A549 (cell line): ENCODE measurements around the gene NOXO1.
"Not testable (repeated sequence)": the region's sequence is repeated elsewhere in the genome, so short reads cannot be mapped to it uniquely, and the experiment has no call there.

Source experiments
- EP300 ChIP-seq, 2 experiments: fragments of >200 bp; sonication (Bioruptor Twin); formaldehyde crosslinking; IDR thresholded peaks; 2 replicates in 1 of 2; 3 replicates in 1 of 2; pipeline ENCODE4 v1.6.1; 2016 to 2017
- JUNB ChIP-seq: fragments of >200 bp; sonication (Bioruptor Twin); formaldehyde crosslinking; IDR thresholded peaks from 2 replicates; pipeline ENCODE4 v1.6.1; 2016
- MAFK ChIP-seq: fragments of 450-650 bp; IDR thresholded peaks from 2 replicates; pipeline ENCODE4 v1.6.1; 2014; ENCODE audit not compliant: partially characterized antibody
- MAZ ChIP-seq: fragments of 150-350 bp; IDR thresholded peaks from 2 replicates; pipeline ENCODE4 v1.6.1; 2014; ENCODE audit warnings: antibody characterized with exemption, low read depth, low read length, borderline replicate concordance
- MYC ChIP-seq: IDR thresholded peaks from 2 replicates; pipeline ENCODE4 v1.6.1; 2012; ENCODE audit warnings: mild to moderate bottlenecking, inconsistent platforms, low read length, improper control_type of control experiment, borderline replicate concordance
- POLR2A ChIP-seq: IDR thresholded peaks from 2 replicates; pipeline ENCODE4 v1.6.1; 2012; ENCODE audit warnings: mild to moderate bottlenecking, low read length
- RAD21 ChIP-seq, 2 experiments: fragments of >200 bp in 1 of 2; sonication (Bioruptor Twin) in 1 of 2; formaldehyde crosslinking in 1 of 2; IDR thresholded peaks in 1 of 2; conservative IDR thresholded peaks in 1 of 2; 2 replicates in 1 of 2; 3 replicates in 1 of 2; pipeline ENCODE4 v1.6.1; 2012 to 2018; ENCODE audit warnings: inconsistent platforms in 1 of 2
- TF ChIP-seq, protein P1 (sequence below): fragments of >200 bp; sonication (Bioruptor Twin); formaldehyde crosslinking; IDR thresholded peaks from 3 replicates; pipeline ENCODE4 v1.5.1; 2016
- TF ChIP-seq, protein P2 (sequence below): fragments of 450-650 bp; IDR thresholded peaks from 2 replicates; pipeline ENCODE4 v1.6.1; 2014; ENCODE audit warnings: antibody characterized with exemption
- TF ChIP-seq, protein P3 (sequence below): IDR thresholded peaks from 2 replicates; pipeline ENCODE4 v1.6.1; 2012
- TF ChIP-seq, protein P4 (sequence below): IDR thresholded peaks from 2 replicates; pipeline ENCODE4 v1.6.1; 2012; ENCODE audit warnings: low read depth, borderline replicate concordance
- TF ChIP-seq, protein P5 (sequence below): IDR thresholded peaks from 2 replicates; pipeline ENCODE4 v1.6.1; 2012
- TF ChIP-seq, protein P6 (sequence below): fragments of 150-350 bp; IDR thresholded peaks from 2 replicates; pipeline ENCODE4 v1.6.1; 2014; ENCODE audit warnings: low read depth, mild to moderate bottlenecking, low read length
- TF ChIP-seq, protein P7 (sequence below): fragments of 200-600 bp; sonication (generic); IDR thresholded peaks from 2 replicates; pipeline ENCODE4 v1.6.1; 2016; ENCODE audit warnings: antibody characterized with exemption, mild to moderate bottlenecking, moderate library complexity

DNA sequence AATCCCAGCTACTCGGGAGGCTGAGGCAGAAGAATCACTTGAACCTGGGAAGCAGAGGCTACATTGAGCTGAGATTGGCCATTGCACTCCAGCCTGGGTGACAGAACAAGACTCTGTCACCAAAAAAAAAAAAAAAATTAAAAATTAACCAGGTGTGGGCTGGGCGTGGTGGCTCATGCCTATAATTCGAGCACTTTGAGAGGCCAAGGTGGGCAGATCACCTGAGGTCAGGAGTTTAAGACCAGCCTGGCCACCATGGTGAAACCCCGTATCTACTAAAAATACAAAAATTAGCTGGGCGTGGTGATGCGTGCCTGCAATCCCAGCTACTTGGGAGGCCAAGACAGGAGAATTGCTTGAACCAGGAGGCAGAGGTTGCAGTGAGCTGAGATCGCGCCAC, 41.4 kb downstream of the NOXO1 start:
- TF ChIP-seq, protein P1, sequence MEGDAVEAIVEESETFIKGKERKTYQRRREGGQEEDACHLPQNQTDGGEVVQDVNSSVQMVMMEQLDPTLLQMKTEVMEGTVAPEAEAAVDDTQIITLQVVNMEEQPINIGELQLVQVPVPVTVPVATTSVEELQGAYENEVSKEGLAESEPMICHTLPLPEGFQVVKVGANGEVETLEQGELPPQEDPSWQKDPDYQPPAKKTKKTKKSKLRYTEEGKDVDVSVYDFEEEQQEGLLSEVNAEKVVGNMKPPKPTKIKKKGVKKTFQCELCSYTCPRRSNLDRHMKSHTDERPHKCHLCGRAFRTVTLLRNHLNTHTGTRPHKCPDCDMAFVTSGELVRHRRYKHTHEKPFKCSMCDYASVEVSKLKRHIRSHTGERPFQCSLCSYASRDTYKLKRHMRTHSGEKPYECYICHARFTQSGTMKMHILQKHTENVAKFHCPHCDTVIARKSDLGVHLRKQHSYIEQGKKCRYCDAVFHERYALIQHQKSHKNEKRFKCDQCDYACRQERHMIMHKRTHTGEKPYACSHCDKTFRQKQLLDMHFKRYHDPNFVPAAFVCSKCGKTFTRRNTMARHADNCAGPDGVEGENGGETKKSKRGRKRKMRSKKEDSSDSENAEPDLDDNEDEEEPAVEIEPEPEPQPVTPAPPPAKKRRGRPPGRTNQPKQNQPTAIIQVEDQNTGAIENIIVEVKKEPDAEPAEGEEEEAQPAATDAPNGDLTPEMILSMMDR, result not testable (repeated sequence)
- not testable (repeated sequence) for TF ChIP-seq POLR2A; MAZ; EP300 (IDR thresholded peaks at IDR 0.05); MAFK; MYC; JUNB; RAD21 (conservative IDR thresholded peaks at IDR 0.05 in 1 of 2, IDR thresholded peaks at IDR 0.05 in 1 of 2)
- TF ChIP-seq, protein P2, sequence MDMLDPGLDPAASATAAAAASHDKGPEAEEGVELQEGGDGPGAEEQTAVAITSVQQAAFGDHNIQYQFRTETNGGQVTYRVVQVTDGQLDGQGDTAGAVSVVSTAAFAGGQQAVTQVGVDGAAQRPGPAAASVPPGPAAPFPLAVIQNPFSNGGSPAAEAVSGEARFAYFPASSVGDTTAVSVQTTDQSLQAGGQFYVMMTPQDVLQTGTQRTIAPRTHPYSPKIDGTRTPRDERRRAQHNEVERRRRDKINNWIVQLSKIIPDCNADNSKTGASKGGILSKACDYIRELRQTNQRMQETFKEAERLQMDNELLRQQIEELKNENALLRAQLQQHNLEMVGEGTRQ, result not testable (repeated sequence)
- TF ChIP-seq, protein P3, sequence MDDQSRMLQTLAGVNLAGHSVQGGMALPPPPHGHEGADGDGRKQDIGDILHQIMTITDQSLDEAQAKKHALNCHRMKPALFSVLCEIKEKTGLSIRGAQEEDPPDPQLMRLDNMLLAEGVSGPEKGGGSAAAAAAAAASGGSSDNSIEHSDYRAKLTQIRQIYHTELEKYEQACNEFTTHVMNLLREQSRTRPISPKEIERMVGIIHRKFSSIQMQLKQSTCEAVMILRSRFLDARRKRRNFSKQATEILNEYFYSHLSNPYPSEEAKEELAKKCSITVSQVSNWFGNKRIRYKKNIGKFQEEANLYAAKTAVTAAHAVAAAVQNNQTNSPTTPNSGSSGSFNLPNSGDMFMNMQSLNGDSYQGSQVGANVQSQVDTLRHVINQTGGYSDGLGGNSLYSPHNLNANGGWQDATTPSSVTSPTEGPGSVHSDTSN, result not testable (repeated sequence)
- TF ChIP-seq, protein P4, sequence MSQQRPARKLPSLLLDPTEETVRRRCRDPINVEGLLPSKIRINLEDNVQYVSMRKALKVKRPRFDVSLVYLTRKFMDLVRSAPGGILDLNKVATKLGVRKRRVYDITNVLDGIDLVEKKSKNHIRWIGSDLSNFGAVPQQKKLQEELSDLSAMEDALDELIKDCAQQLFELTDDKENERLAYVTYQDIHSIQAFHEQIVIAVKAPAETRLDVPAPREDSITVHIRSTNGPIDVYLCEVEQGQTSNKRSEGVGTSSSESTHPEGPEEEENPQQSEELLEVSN, result not testable (repeated sequence)
- TF ChIP-seq, protein P5, sequence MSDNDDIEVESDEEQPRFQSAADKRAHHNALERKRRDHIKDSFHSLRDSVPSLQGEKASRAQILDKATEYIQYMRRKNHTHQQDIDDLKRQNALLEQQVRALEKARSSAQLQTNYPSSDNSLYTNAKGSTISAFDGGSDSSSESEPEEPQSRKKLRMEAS, result not testable (repeated sequence)
- TF ChIP-seq, protein P6, sequence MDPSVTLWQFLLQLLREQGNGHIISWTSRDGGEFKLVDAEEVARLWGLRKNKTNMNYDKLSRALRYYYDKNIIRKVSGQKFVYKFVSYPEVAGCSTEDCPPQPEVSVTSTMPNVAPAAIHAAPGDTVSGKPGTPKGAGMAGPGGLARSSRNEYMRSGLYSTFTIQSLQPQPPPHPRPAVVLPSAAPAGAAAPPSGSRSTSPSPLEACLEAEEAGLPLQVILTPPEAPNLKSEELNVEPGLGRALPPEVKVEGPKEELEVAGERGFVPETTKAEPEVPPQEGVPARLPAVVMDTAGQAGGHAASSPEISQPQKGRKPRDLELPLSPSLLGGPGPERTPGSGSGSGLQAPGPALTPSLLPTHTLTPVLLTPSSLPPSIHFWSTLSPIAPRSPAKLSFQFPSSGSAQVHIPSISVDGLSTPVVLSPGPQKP, result not testable (repeated sequence)
- TF ChIP-seq, protein P7, sequence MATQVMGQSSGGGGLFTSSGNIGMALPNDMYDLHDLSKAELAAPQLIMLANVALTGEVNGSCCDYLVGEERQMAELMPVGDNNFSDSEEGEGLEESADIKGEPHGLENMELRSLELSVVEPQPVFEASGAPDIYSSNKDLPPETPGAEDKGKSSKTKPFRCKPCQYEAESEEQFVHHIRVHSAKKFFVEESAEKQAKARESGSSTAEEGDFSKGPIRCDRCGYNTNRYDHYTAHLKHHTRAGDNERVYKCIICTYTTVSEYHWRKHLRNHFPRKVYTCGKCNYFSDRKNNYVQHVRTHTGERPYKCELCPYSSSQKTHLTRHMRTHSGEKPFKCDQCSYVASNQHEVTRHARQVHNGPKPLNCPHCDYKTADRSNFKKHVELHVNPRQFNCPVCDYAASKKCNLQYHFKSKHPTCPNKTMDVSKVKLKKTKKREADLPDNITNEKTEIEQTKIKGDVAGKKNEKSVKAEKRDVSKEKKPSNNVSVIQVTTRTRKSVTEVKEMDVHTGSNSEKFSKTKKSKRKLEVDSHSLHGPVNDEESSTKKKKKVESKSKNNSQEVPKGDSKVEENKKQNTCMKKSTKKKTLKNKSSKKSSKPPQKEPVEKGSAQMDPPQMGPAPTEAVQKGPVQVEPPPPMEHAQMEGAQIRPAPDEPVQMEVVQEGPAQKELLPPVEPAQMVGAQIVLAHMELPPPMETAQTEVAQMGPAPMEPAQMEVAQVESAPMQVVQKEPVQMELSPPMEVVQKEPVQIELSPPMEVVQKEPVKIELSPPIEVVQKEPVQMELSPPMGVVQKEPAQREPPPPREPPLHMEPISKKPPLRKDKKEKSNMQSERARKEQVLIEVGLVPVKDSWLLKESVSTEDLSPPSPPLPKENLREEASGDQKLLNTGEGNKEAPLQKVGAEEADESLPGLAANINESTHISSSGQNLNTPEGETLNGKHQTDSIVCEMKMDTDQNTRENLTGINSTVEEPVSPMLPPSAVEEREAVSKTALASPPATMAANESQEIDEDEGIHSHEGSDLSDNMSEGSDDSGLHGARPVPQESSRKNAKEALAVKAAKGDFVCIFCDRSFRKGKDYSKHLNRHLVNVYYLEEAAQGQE, result not testable (repeated sequence)
